Right renal cortex interstitium (tissue), 3 donors: ENCODE measurements around the gene DLG2. TPM values are rescaled to one million over a fixed set of nuclear protein-coding genes. Genes with fewer than 3 reads are reported as not detected.
"Not testable (repeated sequence)": the region's sequence is repeated elsewhere in the genome, so short reads cannot be mapped to it uniquely, and the experiment has no call there.

ENCODE experiments used
- DNase-seq, 3 donors: peaks; one replicate each; pipeline ENCODE4 v3.0.0-alpha.2; 2013; ENCODE audit warnings: low read depth in 3 of 3, low spot score in 2 of 3
- polyA plus RNA-seq, 3 donors: library from polyadenylated mRNA; unstranded; fragments of 120-200 nt; gene quantifications; one replicate each; pipeline ENCODE4 v1.2.1, GENCODE V29; 2013; ENCODE audit not compliant: insufficient read length in 3 of 3

DLG2 gene
- polyA plus RNA-seq, 3 donors: 11.5 to 14.0 (median 13.3) TPM

- DNase-seq: no peak
Observed at GRCh38 chr11:84870486-84870885, 756.7 kb downstream of the DLG2 start.

- DNase-seq: no peak
Observed at GRCh38 chr11:84866922-84867321, 760.2 kb downstream of the DLG2 start.

GRCh38 chr11:84865791-84866535, 761.2 kb downstream of the DLG2 start:
- no peak for DNase-seq

GRCh38 chr11:84865257-84865656, 761.9 kb downstream of the DLG2 start:
- no peak for DNase-seq

GRCh38 chr11:84857746-84858145, 769.4 kb downstream of the DLG2 start:
- no peak for DNase-seq

- no peak for DNase-seq
Observed at GRCh38 chr11:84855508-84856245, 771.5 kb downstream of the DLG2 start.

GRCh38 chr11:84854498-84854880, 772.7 kb downstream of the DLG2 start:
- DNase-seq: no peak

- DNase-seq: no peak
Observed at GRCh38 chr11:84853841-84854497, 773.2 kb downstream of the DLG2 start.

- DNase-seq: no peak
Observed at GRCh38 chr11:84847842-84848241, 779.3 kb downstream of the DLG2 start.

GRCh38 chr11:84840201-84840600, 786.9 kb downstream of the DLG2 start:
- DNase-seq: not testable (repeated sequence)

GRCh38 chr11:84837402-84838069, 789.6 kb downstream of the DLG2 start:
- DNase-seq: no peak

- DNase-seq: no peak
Observed at GRCh38 chr11:84836371-84836770, 790.8 kb downstream of the DLG2 start.

- DNase-seq: no peak
Observed at GRCh38 chr11:84833488-84834088, 793.6 kb downstream of the DLG2 start.

GRCh38 chr11:84830372-84830771, 796.8 kb downstream of the DLG2 start:
- DNase-seq: no peak

- DNase-seq: no peak
Observed at GRCh38 chr11:84829162-84829561, 798.0 kb downstream of the DLG2 start.

GRCh38 chr11:84828616-84829015, 798.5 kb downstream of the DLG2 start:
- no peak for DNase-seq

- no peak for DNase-seq
Observed at GRCh38 chr11:84825106-84825660, 802.0 kb downstream of the DLG2 start.

- no peak for DNase-seq
Observed at GRCh38 chr11:84824624-84825023, 802.5 kb downstream of the DLG2 start.

- no peak for DNase-seq
Observed at GRCh38 chr11:84819537-84819936, 807.6 kb downstream of the DLG2 start.

- DNase-seq: no peak
Observed at GRCh38 chr11:84819128-84819527, 808.0 kb downstream of the DLG2 start.
